ENCODE results near the gene GNAI2.

DNA sequence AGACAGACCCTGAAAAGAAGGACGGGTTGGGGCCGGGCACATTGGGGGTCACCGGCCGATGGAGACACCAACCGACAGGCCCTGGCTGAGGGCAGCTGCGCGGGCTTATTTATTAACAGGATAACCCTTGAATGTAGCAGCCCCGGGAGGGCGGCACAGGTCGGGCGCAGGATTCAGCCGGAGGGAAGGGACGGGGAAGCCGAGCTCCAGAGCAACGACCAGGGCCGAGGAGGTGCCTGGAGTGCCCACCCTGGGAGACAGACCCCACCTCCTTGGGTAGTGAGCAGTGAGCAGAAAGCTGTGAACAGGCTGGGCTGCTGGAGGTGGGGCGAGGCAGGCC lies 40.7 kb downstream of the GNAI2 start:
- TF ChIP-seq CTCF (IDR thresholded peaks at IDR 0.05; ENCODE audit: low read depth, low read length, poor library complexity, severe bottlenecking) = no peak
- no peak for TF ChIP-seq EZH2phosphoT487 (IDR thresholded peaks at IDR 0.05; ENCODE audit: borderline replicate concordance, low read length)
